GM12878 (cell line): Measurements from ENCODE around the gene DNAJB11. TPM values are rescaled to one million over a fixed set of nuclear protein-coding genes. Genes with fewer than 3 reads are reported as not detected.

Source experiments
- ATAC-seq: fragments of 200-7000 bp; cut with Tn5 transposase; 3 replicates; pipeline ENCODE4 v1.9.1; 2020; ENCODE audit warnings: mild to moderate bottlenecking, moderate library complexity
- BruUV-seq: library from RNA; stranded (reverse); fragments of 400-500 nt; replicated peaks from 2 replicates; lab custom pipeline; 2021; lab: Mats Ljungman, UMichigan
- CTCF ChIA-PET: fragments of 300-600 bp; sonication (Branson Sonifier 250); formaldehyde crosslinking; extraction: SDS; loops from one replicate; lab custom pipeline; 2021; ENCODE audit warnings: inconsistent platforms; lab: Yijun Ruan, JAX
- POLR2A ChIA-PET: fragments of 350-600 bp; formaldehyde crosslinking; extraction: SDS; loops from one replicate; lab custom pipeline; 2021; ENCODE audit warnings: inconsistent platforms; lab: Charles Lee
- RAD21 ChIA-PET: fragments of 300-600 bp; sonication (Branson Sonifier 250); formaldehyde crosslinking; loops from one replicate; lab custom pipeline; 2023; ENCODE audit warnings: antibody characterized with exemption; ENCODE audit not compliant: unreplicated experiment; lab: Charles Lee
- SMC1A ChIA-PET: fragments of 300-600 bp; sonication (Branson Sonifier 250); formaldehyde crosslinking; loops from one replicate; lab custom pipeline; 2023; ENCODE audit not compliant: unreplicated experiment, uncharacterized antibody; lab: Charles Lee
- DNase-seq: peaks from one replicate; pipeline ENCODE4 v3.0.0-alpha.2; 2011; ENCODE audit warnings: low read depth, low spot score
- FAIRE-seq: peaks from 3 replicates; lab custom pipeline; 2011; peaks lifted over from hg19 to GRCh38; lab: Jason Lieb, UNC
- H2AFZ ChIP-seq: 2 replicates; pipeline ENCODE4 v1.6.0; 2011; ENCODE audit warnings: low read depth, low read length, control low read depth; ENCODE audit not compliant: control insufficient read depth
- H3K27ac ChIP-seq: 2 replicates; pipeline ENCODE4 v1.5.1; 2011; ENCODE audit warnings: control low read depth; ENCODE audit not compliant: control insufficient read depth, insufficient read depth
- H3K27me3 ChIP-seq, 2 experiments: replicated peaks in 1 of 2; 2 replicates each; pipeline versions ENCODE4 v1.6.0 to v1.6.1; 2011; ENCODE audit warnings: low read length in 1 of 2; ENCODE audit not compliant: control insufficient read depth in 2 of 2, insufficient read depth in 2 of 2
- H3K36me3 ChIP-seq, 2 experiments: 2 replicates each; pipeline ENCODE4 v1.5.1; 2011; ENCODE audit warnings: low read length in 1 of 2; ENCODE audit not compliant: control insufficient read depth in 2 of 2, insufficient read depth in 2 of 2
- H3K4me1 ChIP-seq: 2 replicates; pipeline ENCODE4 v1.6.1; 2011; ENCODE audit warnings: mild to moderate bottlenecking, low read length, moderate library complexity, mixed read lengths; ENCODE audit not compliant: control insufficient read depth, insufficient read depth
- H3K4me2 ChIP-seq: 2 replicates; pipeline ENCODE4 v1.6.0; 2011; ENCODE audit warnings: control low read depth; ENCODE audit not compliant: control insufficient read depth, insufficient read depth
- H3K4me3 ChIP-seq: fragments of 200-600 bp; sonication (generic); 2 replicates; pipeline ENCODE4 v1.5.1; 2016
- H3K79me2 ChIP-seq: 2 replicates; pipeline ENCODE4 v1.6.0; 2011; ENCODE audit warnings: low read length; ENCODE audit not compliant: control insufficient read depth, insufficient read depth
- H3K9ac ChIP-seq: 2 replicates; pipeline ENCODE4 v1.8.0; 2011; ENCODE audit warnings: low read length, control low read depth, mixed read lengths; ENCODE audit not compliant: control insufficient read depth, insufficient read depth
- H3K9me3 ChIP-seq: replicated peaks from 3 replicates; pipeline ENCODE4 v1.5.1; 2011; ENCODE audit warnings: mild to moderate bottlenecking, low read length; ENCODE audit not compliant: control insufficient read depth, insufficient read depth
- H4K20me1 ChIP-seq: 2 replicates; pipeline ENCODE4 v1.6.0; 2011; ENCODE audit not compliant: control insufficient read depth, insufficient read depth
- CUX1 ChIP-seq: IDR thresholded peaks from 2 replicates; pipeline ENCODE4 v1.6.1; 2012; ENCODE audit warnings: improper control_type of control experiment, low read depth, low read length; ENCODE audit not compliant: insufficient replicate concordance
- REST ChIP-seq: IDR thresholded peaks from 2 replicates; pipeline ENCODE4 v1.6.1; 2012; ENCODE audit warnings: mild to moderate bottlenecking, low read depth, low read length
- STAT1 ChIP-seq: fragments of 450-650 bp; conservative IDR thresholded peaks from 2 replicates; pipeline ENCODE4 v1.6.1; 2014; ENCODE audit warnings: antibody characterized with exemption, mild to moderate bottlenecking
- WRNIP1 ChIP-seq: IDR thresholded peaks from 2 replicates; pipeline ENCODE4 v1.6.1; 2011; ENCODE audit warnings: low read depth, low read length, improper control_type of control experiment, borderline replicate concordance
- WGBS: methylation state at CpG from one replicate; pipeline ENCODE4 v1.1.6; 2016; ENCODE audit warnings: low lambda C conversion rate; ENCODE audit not compliant: insufficient replicate concordance, insufficient coverage; ENCODE audit errors: missing lambda C conversion rate; 5-methylcytosine and 5-hydroxymethylcytosine counted together
- in situ Hi-C: fragments of 300-500 bp; cut with MboI; formaldehyde crosslinking; loops from 9 replicates; pipeline ENCODE4 v1.14.3; 2018; ENCODE audit warnings: mixed read lengths
- intact Hi-C: fragments of 100-400 bp; cut with micrococcal nuclease; formaldehyde crosslinking; loops from one replicate; pipeline ENCODE4 v1.14.2; 2022; ENCODE audit not compliant: unreplicated experiment
- polyA plus RNA-seq, 11 experiments: library from polyadenylated mRNA; depleted of rRNA in 4 of 11; unstranded in 6 of 11; stranded (reverse) in 5 of 11; fragments of >200 nt; fragmentation: Nextera tagmentation in 4 of 11; fragmentation: Illumina TruSeq in 1 of 11; extraction: Ambion mirVana in 4 of 11; extraction: Trizol in 1 of 11; gene quantifications; 1 replicate in 1 of 11; 2 replicates in 10 of 11; pipeline versions ENCODE4 v1.2.1 to v1.2.3, GENCODE V29; 2011 to 2016; ENCODE audit warnings: inconsistent platforms in 2 of 11, missing spikeins in 2 of 11, low read depth in 1 of 11
- total RNA-seq, 4 experiments: library from RNA; depleted of rRNA in 3 of 4; stranded (reverse); fragments of >200 nt in 3 of 4; fragmentation: Illumina TruSeq in 1 of 4; extraction: Trizol in 1 of 4; gene quantifications; 2 replicates each; pipeline versions ENCODE4 v1.2.1 to v1.2.3, GENCODE V29; 2013 to 2021

The DNAJB11 gene
- total and polyA plus RNA-seq, 10 of the 15 experiments (the other 5 are each of a cell fraction or from before 2014, with no cell fraction given), result 16.2 to 135 (median 57.8) TPM

GRCh38 chr3:186589856-186590579 lies 19.5 kb downstream of the DNAJB11 start:
- H2AFZ ChIP-seq, result no peak overlapping the region
- SMC1A ChIA-PET, result interaction anchor here (0.9 to 1.9 kb wide), 3 partner anchors 24 to 50 kb away, joined by 3 to 6 read pairs (median 3); no protein-coding TSS in a partner anchor
- ATAC-seq, result no peak

More at GRCh38 chr3:186589856-186590579, 19.5 kb downstream of the DNAJB11 start:
- Histone ChIP-seq H3K27me3 (peaks cover 0 to 2% of the 10 kb centered on the region in 2 experiments; a peak in 1 of 4 replicates), H3K4me2 (no peak overlapping the region), H3K9me3 (no peaks in the 10 kb centered on the region), H3K27ac (no peak overlapping the region), H3K36me3 (peaks cover 0 to 3% of the 10 kb centered on the region in 2 experiments; a peak in 1 of 4 replicates), H3K4me3 (no peak overlapping the region), H3K9ac (no peak overlapping the region), H4K20me1 (no peaks in the 10 kb centered on the region), H3K79me2 (no peaks in the 10 kb centered on the region), H3K4me1 (no peaks in the 10 kb centered on the region)
- no TSS peak for BruUV-seq
- TF ChIP-seq CUX1, result no peak
- no peak for TF ChIP-seq REST
- TF ChIP-seq STAT1, result no peak
- no peak for TF ChIP-seq WRNIP1
- FAIRE-seq, result no peak
- in situ Hi-C loops, result no loop called here
- ChIA-PET RAD21 (no interaction called here), POLR2A (interaction anchor here (0.6 kb wide), 1 partner anchor 607 kb away, joined by 3 read pairs; no protein-coding TSS in a partner anchor), CTCF (interaction anchor here (1.2 to 2.7 kb wide), 3 partner anchors 25 to 232 kb away, joined by 5 to 12 read pairs (median 7); no protein-coding TSS in a partner anchor)
- no peak for DNase-seq
- intact Hi-C loops, result no loop called here
- 80% methylated on average over 5 of the region's 5 CpGs for WGBS
